ENCODE results near the gene B4GALT2.
A peak's percentile ranks its signal among the peaks of the same experiment; 100 is the strongest.

Gene B4GALT2

DNA sequence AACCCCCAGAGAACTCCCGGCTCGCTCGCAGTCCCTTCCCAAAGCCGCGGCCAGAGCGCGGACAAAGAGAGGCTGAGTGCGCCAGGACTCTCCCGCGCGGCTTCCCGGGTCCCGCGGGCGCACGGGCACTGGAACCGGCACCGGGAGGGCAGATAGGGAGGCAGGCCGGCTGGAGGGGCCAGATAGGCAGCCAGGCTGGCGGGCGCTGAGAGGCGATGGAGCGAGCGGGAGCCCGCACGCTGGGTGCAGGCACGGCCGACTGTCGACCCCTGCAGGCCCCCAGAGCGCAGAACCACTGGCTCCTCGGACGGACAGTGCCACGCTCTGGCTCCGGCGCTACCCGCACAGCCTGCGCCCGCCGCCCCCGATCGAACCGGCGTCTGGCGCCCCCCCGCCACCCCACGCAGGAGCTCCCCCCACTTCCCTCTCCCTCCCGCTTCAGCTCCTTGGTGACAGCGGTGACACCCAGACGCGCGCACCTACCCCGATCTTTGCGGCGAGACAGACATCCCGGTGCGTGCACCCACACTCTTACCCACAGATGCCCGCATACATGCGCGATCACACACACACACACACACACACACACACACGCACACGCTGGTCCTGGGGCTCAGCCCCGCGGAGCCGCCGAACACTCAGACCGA lies 51.7 kb downstream of the B4GALT2 start:
- DNase-seq, result peak; percentile 60

DNA sequence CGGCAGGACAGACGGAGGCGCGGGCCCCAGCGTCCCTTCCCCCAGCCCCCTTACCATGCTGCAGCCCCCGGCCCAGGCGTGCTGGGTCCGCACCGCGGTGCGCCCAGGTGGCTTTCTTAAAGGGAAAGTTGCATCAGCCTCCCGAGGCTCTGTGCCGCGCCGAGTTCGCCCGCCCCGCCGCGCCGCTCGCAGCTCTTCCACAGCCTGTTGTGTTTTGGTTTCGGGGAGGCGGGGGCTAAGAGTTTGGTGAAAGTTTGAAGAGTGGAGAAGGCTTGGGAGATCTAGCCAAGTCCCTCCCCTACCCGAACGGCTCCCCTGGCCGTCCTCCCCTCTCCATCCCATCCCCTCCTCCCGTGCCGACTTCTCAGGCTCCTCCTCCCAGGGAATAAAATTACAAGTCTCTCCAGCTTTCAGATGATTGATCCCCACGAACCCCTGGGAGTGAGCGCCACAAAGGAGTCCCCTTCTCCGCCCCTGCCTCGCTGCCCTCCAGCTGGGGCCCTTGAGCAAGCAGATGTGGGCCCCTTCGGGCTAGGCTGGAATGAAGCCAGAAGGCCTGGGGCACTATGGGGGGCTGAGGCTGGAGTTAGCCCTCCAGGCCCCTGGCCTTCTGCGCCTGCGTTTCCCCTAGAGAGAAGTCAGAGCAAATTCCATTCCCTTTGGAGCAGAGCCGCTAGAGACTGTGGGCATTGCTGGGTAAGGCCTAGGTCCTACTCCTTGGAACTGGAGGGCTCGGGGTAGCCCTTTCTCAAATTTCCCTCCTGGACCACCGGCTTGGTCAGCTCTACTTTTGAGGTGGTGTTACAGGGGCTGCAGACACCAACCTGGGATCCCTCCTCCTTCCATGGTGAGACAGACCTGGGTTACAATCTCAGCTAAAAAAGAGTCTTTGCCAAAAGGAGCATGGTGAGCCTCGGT lies 52.5 kb downstream of the B4GALT2 start, which contains the start of gene SLC6A9:
TSS of gene SLC6A9 (minus strand) at position 211 of the 918 bp plus-strand sequence. CDS start 7,185 bp downstream, outside the sequence.
- peak; percentile 85 for DNase-seq

DNA sequence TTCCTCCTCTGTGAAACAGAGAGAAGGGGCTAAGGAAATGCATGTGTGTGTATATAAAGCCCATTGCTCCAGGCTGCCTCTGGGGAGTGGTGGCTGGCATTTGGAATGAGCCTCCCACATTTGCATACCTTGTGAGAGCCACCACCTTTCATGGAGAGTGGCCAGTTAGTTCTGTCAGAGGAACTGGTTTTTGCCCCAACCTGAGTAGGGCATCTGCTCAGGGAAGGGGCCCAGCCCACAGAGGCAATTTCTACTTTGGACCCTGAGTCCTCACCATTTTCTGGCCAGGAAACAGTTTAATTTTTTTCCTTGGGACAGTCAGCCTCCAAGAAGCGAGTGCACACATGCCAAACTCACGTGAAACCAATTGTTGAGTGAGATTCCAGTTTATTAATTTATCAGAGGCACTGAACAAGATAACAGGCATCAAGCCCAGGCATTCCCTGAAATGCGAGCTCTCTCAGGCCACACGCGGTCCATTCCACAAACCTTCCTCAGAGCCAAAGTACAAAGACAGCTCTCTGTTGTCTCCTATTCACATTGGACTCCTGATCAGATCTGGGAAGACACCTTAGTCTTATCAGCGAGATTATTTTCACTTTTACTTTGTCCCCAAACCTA lies 53.3 kb downstream of the B4GALT2 start:
- DNase-seq, result no peak

DNA sequence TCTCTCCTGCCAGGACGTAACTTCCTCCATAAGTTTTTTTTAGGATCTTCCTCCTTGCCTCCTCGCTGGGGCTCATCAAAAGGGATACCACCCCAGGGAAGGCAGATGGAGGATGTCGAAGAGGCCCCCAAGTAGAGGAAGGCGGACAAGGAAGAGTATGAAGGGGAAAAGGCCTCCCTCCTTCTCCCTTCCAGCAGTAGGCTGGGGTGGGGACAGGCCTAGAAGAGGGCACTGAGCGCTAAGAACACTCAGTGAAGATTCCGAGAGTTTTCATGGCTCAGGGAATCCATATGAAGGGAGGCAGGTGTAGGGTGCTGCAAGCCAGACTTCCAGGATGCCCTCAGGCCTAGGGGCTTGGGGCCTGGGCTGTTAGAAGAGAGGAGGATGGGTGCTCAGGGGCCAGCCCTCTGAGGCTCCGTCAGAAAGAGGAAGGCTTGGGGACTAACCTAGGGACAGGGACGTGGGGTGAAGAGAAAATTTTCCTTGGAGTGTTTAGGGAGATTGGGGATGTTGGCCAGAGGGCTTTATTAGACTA lies 54.1 kb downstream of the B4GALT2 start:
- no peak for DNase-seq

DNA sequence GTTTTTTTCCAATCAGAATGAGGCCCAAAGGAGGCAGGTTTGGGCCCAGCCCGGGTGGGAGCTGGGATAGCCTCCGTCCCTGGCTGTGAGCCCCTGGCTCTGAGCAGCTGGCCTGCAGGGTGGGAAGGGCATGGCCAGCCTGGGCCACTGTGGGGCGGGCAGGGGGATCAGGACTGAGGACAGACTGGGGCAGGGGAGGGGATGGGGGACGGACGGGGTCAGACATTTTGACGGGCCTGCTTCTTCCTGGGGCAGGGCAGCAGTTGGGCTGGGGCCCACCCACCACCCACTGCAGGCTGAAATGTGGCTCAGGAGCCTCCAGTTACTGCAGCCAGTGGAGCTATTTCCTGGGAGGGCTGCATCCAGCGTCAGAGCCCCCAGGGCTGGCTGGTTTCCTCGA lies 54.7 kb downstream of the B4GALT2 start:
- no peak for DNase-seq

DNA sequence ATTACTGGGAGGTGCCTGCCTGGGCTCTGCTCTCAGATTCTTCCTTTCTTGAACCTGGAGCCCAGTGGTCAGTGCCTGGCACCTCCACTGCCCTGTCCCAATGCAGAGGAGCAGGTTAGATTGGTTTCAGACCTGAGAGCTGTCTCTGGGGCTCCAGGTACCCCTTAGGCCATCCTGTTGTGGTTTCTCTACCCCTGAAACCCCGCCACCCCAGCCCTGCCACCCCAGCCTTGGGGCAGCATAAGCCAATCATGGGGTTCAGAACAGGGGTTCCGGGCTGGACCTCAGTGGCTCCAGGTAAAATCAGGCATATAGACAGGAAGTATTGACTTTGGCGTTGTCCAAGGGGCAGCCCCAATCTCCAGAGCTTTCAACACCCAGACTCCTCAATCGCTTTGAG lies 55.4 kb downstream of the B4GALT2 start:
- no peak for DNase-seq

DNA sequence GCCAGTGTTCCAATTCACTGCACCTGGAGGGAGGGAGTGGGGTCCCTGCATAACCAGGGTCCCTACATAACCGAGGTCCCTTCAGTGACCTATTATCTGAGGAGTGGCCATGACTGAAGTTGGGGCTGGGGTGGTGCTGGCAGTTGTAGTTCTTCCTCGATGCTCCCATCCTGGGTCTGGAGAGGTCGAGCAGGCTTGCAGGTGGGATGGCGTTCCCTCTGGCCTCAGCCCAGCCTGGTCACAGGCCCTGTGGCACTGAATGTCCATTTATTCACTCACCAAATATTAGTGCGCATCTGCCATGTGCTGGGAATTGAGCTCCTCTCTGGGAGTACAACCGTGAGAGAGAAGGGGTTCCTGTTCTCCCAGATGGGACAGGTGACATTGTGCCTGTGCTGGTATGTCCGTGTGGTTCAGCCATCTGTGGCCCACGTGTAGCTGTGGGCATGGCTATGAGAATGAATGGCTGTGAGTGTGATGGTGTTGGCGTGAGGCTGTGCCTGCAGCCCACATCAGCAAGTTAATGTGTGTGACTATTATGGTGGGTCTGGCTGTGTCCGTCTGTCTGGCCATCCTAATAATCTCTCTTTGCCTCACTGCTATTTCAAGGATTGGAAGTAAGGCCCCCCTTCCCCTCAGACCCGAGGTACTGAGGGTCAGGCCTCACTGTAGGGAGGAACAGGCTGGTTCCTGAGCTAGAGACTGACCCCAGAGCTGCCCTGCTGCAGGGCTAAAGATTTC lies 56.1 kb downstream of the B4GALT2 start:
- no peak for DNase-seq

DNA sequence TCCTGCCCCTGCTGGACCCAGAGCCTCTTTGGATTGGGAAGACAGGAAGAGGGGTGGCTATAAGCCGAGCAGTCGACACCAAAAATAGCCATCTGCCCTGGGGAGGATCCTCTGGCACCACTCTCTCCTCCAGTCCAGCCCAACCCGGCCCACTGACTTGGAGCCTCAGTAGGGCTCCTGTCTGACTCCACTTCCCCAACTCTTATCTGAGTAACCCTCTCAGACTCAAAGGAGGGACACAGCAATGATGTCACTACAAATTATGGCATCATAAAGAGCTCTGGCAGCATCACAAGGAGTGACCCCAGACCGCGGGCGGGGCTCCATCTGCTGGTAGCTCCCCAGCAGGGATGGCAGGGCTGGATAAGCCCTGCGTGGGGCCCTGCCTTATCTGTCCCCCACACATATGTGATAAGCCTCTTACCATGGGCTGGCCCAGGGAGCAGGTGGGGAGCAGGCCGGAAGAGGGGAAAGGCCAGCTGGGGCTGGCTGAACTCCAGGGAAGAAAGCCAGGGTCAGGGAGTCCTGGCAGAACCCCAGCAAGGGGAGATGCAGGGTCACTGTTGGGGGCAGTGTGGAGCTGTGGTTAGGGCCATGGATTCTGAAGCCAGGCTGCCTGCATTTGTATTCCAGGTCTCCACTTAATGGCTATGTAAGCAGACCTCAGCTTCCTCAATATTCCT lies 56.9 kb downstream of the B4GALT2 start:
- DNase-seq, result peak; percentile 99

DNA sequence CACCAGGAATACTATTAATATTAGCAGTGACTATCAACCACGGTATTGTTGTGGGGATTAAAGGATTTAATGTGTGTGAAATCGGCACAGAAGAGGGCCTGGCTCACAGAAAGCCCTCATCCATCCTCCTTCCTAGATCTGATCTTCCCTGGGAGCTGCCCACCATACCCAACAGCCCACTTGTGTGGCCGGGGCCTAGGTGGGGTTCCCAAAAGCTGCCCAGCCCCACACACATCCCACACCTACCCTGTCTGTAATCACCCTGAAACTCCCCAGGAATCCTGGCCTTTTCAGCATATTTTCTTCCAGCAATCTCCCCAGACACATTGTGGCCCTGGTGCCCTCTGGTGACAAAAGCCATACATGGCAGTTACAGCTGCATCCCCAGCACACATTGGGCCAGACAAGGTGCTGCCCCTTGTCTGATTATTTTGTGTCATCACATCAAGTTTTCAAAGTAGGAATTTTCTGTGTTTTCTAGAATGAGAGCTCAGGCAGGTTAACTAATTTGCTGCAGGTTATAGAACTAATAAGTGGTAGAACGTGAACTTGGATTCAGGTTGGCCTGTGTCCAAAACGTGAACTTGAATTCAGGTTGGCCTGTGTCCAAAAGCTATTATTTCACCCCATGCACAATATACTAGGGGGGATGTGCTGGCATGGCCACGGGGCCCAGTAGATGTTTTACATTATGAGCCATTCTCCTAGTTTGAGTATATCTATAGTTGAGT lies 57.6 kb downstream of the B4GALT2 start:
- DNase-seq, result peak; percentile 95

DNA sequence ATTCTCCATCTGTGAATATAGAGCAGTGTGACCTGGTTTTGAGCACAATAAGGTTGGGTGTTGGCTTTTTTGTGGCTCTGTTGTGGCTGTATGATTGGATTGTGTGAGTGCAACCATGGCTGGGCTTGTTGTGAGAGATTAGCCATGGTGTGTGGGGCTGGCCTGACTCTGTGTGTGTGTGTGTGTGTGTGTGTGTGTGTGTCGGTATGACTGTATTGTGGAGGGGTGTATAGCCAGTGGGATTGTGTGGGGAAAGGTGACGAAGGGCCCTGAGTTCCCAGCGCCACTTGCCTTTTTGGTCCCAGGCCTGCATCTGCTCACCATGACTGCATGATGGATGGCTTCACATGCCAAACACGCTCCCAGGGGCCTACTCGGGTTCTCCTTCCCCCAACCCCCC lies 58.1 kb downstream of the B4GALT2 start:
- DNase-seq, result peak; percentile 94

DNA sequence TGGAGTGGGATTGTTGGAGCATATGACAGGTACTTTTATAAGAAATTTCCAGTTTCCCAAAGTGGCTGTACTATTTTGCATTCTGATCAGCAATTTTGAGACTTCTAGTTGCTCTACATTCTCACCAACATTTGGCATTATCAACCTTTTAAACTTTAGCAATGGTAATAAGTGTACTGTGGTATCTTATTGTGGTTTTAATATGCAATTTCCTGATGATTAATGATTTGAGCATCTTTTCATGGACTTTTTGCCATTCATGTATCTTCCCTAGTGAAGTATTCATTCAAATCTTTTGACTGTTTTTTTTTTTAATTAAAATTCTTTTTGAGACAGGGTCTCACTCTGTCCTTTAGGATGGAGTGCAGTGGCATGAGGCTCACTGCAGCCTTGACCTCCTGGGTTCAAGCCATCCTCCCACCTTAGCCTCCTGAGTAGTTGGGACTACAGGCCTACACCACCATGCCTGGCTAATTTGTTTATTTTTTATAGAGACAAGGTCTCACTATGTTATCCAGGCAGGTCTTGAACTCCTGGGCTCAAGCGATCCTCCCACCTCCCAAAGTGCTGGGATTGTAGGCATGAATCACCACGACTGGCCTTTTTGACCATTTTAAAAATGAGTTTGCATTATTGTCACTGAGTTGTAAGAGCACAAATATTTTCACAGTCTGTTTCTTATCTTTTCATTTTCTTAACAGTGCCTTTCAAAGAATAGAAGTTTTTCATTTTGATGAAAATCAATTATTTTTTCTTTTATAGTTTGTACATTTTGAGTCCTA lies 60.1 kb downstream of the B4GALT2 start:
- DNase-seq, result no peak

DNA sequence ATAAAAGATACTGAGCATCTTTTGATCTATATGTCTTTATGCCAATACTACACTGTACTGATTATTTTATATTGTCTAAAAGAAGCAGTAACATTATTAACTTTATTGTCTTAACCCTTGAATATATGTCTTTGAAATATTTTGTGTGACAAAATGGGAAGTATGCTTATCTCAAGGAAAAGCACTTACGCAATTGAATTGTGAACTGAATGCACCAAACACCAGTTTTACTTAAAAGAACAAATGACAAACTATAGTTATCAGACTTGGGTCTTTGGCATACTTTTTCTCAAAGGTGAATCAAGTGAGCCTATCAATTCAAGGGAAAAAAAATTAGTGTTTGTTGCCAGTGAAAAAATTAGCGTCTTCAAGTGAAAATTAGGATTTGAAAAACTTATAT lies 61.4 kb downstream of the B4GALT2 start:
- DNase-seq, result no peak
